Karpas-422 (cell line): ENCODE results near the gene CCNDBP1. TPM values are rescaled to one million over a fixed set of nuclear protein-coding genes. Genes with fewer than 3 reads are reported as not detected.
A peak's percentile ranks its signal among the peaks of the same experiment; 100 is the strongest.
"Not testable (repeated sequence)": the region's sequence is repeated elsewhere in the genome, so short reads cannot be mapped to it uniquely, and the experiment has no call there.

Source experiments
- DNase-seq: peaks from one replicate; pipeline ENCODE4 v3.0.0-alpha.2; 2015
- H2AFZ ChIP-seq: fragments of 200-600 bp; sonication (generic); 2 replicates; pipeline ENCODE4 v1.6.1; 2014; ENCODE audit warnings: antibody characterized with exemption, low read length, mixed read lengths
- H3K27ac ChIP-seq: fragments of 200-600 bp; sonication (generic); 2 replicates; pipeline ENCODE4 v1.5.1; 2014; ENCODE audit warnings: mild to moderate bottlenecking, low read length, moderate library complexity
- H3K27me3 ChIP-seq: fragments of 200-600 bp; sonication (generic); 2 replicates; pipeline ENCODE4 v1.6.1; 2014; ENCODE audit warnings: low read length, mixed read lengths
- H3K36me3 ChIP-seq: fragments of 200-600 bp; sonication (generic); 2 replicates; pipeline ENCODE4 v1.6.1; 2014; ENCODE audit warnings: low read length, mixed read lengths; ENCODE audit not compliant: insufficient read depth
- H3K4me1 ChIP-seq: fragments of 200-600 bp; sonication (generic); 2 replicates; pipeline ENCODE4 v1.6.1; 2014; ENCODE audit warnings: mild to moderate bottlenecking, low read length, mixed read lengths
- H3K4me2 ChIP-seq: fragments of 200-600 bp; sonication (generic); 2 replicates; pipeline ENCODE4 v1.6.1; 2014; ENCODE audit warnings: low read length, low read depth, mild to moderate bottlenecking; ENCODE audit not compliant: poor library complexity, severe bottlenecking
- H3K4me3 ChIP-seq: fragments of 200-600 bp; sonication (generic); 2 replicates; pipeline ENCODE4 v1.5.1; 2014; ENCODE audit warnings: mild to moderate bottlenecking, antibody characterized with exemption, low read length, mixed read lengths
- H3K79me2 ChIP-seq: fragments of 200-600 bp; sonication (generic); 2 replicates; pipeline ENCODE4 v1.6.1; 2014; ENCODE audit warnings: mild to moderate bottlenecking, low read length, mixed read lengths
- H3K9ac ChIP-seq: fragments of 200-600 bp; sonication (generic); 2 replicates; pipeline ENCODE4 v1.6.0; 2014; ENCODE audit warnings: low read length
- H3K9me2 ChIP-seq: fragments of 200-600 bp; sonication (generic), shearing (Covaris generic); replicated peaks from 2 replicates; pipeline ENCODE4 v1.6.0; 2014; ENCODE audit warnings: mild to moderate bottlenecking, low read length, moderate library complexity; ENCODE audit not compliant: insufficient read depth
- H3K9me3 ChIP-seq: fragments of 300-700, 200-600 bp; sonication (generic); 2 replicates; pipeline ENCODE4 v1.6.1; 2014; ENCODE audit warnings: low read length, mixed read lengths
- H4K20me1 ChIP-seq: fragments of 200-600 bp; sonication (generic); 2 replicates; pipeline ENCODE4 v1.6.1; 2014; ENCODE audit warnings: mild to moderate bottlenecking, antibody characterized with exemption, low read length, low read depth; ENCODE audit not compliant: insufficient read depth
- total RNA-seq: library from RNA; depleted of rRNA; stranded (reverse); fragments of >200 nt; shearing (Covaris generic); gene quantifications from 2 replicates; pipeline ENCODE4 v1.2.3, GENCODE V29; 2014; ENCODE audit warnings: low replicate concordance

CCNDBP1 gene
- total RNA-seq, 1 experiment from 2014 or later, result 130 TPM

GRCh38 chr15:43186003-43186353 lies 775 bp downstream of the CCNDBP1 start:
- Histone ChIP-seq H3K9me2 (no peaks in the 10 kb centered on the region), H3K4me3 (peak overlapping the region; percentile 99), H3K4me1 (peaks cover 15% of the 10 kb centered on the region), H3K9me3 (no peaks in the 10 kb centered on the region), H4K20me1 (no peaks in the 10 kb centered on the region), H3K27me3 (no peaks in the 10 kb centered on the region), H3K27ac (peak overlapping the region; percentile 77), H3K9ac (peak overlapping the region; percentile 90), H3K36me3 (peaks cover 29% of the 10 kb centered on the region; the same call in 1 of the 2 replicates), H3K4me2 (peak overlapping the region; percentile 99), H3K79me2 (peaks cover 24% of the 10 kb centered on the region), H2AFZ (peak overlapping the region; percentile 79)
- DNase-seq, result no peak

- Histone ChIP-seq H3K79me2 (peaks cover 24% of the 10 kb centered on the region), H3K9me3 (no peaks in the 10 kb centered on the region), H4K20me1 (no peaks in the 10 kb centered on the region), H3K27me3 (no peaks in the 10 kb centered on the region), H2AFZ (no peak overlapping the region), H3K9ac (no peak overlapping the region), H3K27ac (no peak overlapping the region), H3K4me1 (peaks cover 15% of the 10 kb centered on the region), H3K36me3 (peaks cover 39% of the 10 kb centered on the region; the same call in 1 of the 2 replicates), H3K4me3 (no peak overlapping the region), H3K4me2 (no peak overlapping the region), H3K9me2 (no peaks in the 10 kb centered on the region)
- peak; percentile 84 for DNase-seq
Observed at GRCh38 chr15:43187544-43188155, 2.4 kb downstream of the CCNDBP1 start.

GRCh38 chr15:43189296-43189695 lies 4.1 kb downstream of the CCNDBP1 start:
- Histone ChIP-seq H3K9me2 (no peaks in the 10 kb centered on the region), H3K4me3 (no peak overlapping the region), H3K79me2 (peaks cover 24% of the 10 kb centered on the region), H2AFZ (no peak overlapping the region), H3K9me3 (no peaks in the 10 kb centered on the region), H3K9ac (no peak overlapping the region), H3K4me1 (peaks cover 15% of the 10 kb centered on the region), H3K4me2 (no peak overlapping the region), H3K36me3 (peaks cover 50% of the 10 kb centered on the region; the same call in 1 of the 2 replicates), H3K27ac (no peak overlapping the region), H3K27me3 (no peaks in the 10 kb centered on the region), H4K20me1 (no peaks in the 10 kb centered on the region)
- DNase-seq, result no peak

- Histone ChIP-seq H3K79me2 (peaks cover 24% of the 10 kb centered on the region), H3K9me3 (no peaks in the 10 kb centered on the region), H3K36me3 (peaks cover 58% of the 10 kb centered on the region; the same call in 1 of the 2 replicates), H4K20me1 (no peaks in the 10 kb centered on the region), H3K4me2 (no peak overlapping the region), H3K4me1 (peaks cover 12% of the 10 kb centered on the region), H3K4me3 (no peak overlapping the region), H2AFZ (no peak overlapping the region), H3K27ac (no peak overlapping the region), H3K27me3 (no peaks in the 10 kb centered on the region), H3K9me2 (no peaks in the 10 kb centered on the region), H3K9ac (no peak overlapping the region)
- no peak for DNase-seq
Observed at GRCh38 chr15:43190178-43190577, 5.0 kb downstream of the CCNDBP1 start.

GRCh38 chr15:43193710-43194109 lies 8.5 kb downstream of the CCNDBP1 start:
- Histone ChIP-seq H3K4me2 (no peak overlapping the region), H3K36me3 (peaks cover 64% of the 10 kb centered on the region), H2AFZ (no peak overlapping the region), H3K9me3 (no peaks in the 10 kb centered on the region), H3K9ac (no peak overlapping the region), H3K4me1 (peaks cover 11% of the 10 kb centered on the region), H3K4me3 (no peak overlapping the region), H3K27me3 (no peaks in the 10 kb centered on the region), H3K9me2 (no peaks in the 10 kb centered on the region), H3K27ac (no peak overlapping the region), H4K20me1 (no peaks in the 10 kb centered on the region), H3K79me2 (no peaks in the 10 kb centered on the region)
- DNase-seq, result no peak

GRCh38 chr15:43194795-43195194 lies 9.6 kb downstream of the CCNDBP1 start:
- Histone ChIP-seq H3K9ac (no peak overlapping the region), H3K4me2 (no peak overlapping the region), H3K36me3 (peaks cover 56% of the 10 kb centered on the region), H4K20me1 (no peaks in the 10 kb centered on the region), H3K4me3 (no peak overlapping the region), H3K79me2 (no peaks in the 10 kb centered on the region), H3K27ac (no peak overlapping the region), H3K27me3 (no peaks in the 10 kb centered on the region), H3K9me3 (no peaks in the 10 kb centered on the region), H2AFZ (no peak overlapping the region), H3K9me2 (no peaks in the 10 kb centered on the region), H3K4me1 (peaks cover 11% of the 10 kb centered on the region)
- no peak for DNase-seq

GRCh38 chr15:43196760-43197548 lies 11.8 kb downstream of the CCNDBP1 start:
- Histone ChIP-seq H3K9me3 (no peaks in the 10 kb centered on the region), H3K4me2 (peak overlapping the region; percentile 6), H3K27ac (no peak overlapping the region), H3K36me3 (peaks cover 40% of the 10 kb centered on the region), H2AFZ (no peak overlapping the region), H3K27me3 (no peaks in the 10 kb centered on the region), H3K4me3 (no peak overlapping the region), H4K20me1 (no peaks in the 10 kb centered on the region), H3K4me1 (peaks cover 11% of the 10 kb centered on the region), H3K9me2 (no peaks in the 10 kb centered on the region), H3K79me2 (no peaks in the 10 kb centered on the region), H3K9ac (no peak overlapping the region)
- no peak for DNase-seq

- not testable (repeated sequence) for H4K20me1 ChIP-seq, H3K27ac ChIP-seq, H3K79me2 ChIP-seq, H3K4me2 ChIP-seq, H3K27me3 ChIP-seq, H3K9me3 ChIP-seq, H3K9me2 ChIP-seq, H2AFZ ChIP-seq, H3K4me3 ChIP-seq, H3K9ac ChIP-seq
- peaks cover 11% of the 10 kb centered on the region for H3K4me1 ChIP-seq
- H3K36me3 ChIP-seq, result peaks cover 32% of the 10 kb centered on the region
- DNase-seq, result peak; percentile 65
Observed at GRCh38 chr15:43197773-43198172, 12.6 kb downstream of the CCNDBP1 start.
